AML-193 (cell line): ENCODE data around the gene LTB4R2.
"Not testable (repeated sequence)": the region's sequence is repeated elsewhere in the genome, so short reads cannot be mapped to it uniquely, and the experiment has no call there.

Source experiments
- DNase-seq, 2 experiments: peaks; one replicate each; lab custom pipeline; 2025; lab: John Stamatoyannopoulos, UW

Gene LTB4R2

DNA sequence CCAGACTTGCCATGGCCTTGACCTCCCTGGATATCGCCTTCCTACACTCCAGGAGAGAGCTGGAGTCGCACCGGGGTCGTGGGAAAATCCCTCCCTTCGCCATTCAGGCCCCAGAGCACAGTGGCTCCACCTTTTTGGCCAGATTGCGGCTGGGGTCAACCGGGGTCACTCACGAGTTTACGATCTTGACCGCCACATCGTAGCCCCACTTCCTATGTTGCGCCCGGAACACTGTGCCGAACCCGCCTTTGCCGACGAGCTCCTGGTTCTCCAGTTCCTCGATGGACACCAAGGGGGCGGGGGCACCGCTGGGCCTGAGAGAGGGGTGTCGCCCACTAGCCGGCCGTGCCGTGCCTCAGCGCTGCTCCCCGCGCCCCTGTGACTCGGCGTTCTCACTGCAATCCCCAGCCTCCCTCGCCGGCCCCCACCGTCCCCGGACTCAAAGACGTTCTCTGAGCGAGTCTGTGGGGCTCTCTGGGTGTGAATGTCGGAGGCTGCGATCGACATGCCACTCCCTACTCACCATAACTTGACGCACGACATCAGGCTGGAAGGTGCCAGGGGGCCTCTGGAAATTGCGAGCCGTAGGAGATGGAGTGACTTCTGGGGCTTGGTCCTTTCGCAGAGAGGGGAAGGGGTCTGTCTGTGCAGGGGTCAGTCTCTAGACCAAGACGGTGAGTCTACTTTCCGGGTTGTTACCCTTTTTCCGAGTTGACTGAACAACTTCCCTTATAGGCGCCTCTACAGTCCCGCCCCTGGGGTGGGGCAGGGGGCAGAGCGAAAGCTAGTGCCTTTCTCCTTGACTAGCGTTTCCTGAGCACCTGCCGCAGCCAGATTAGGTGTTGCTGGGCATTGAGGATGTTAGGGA is 29.6 kb downstream of the LTB4R2 start, which contains the start of gene RIPK3:
RIPK3 (minus strand) TSS at position 708 of the 868 bp plus-strand sequence; CDS start at position 543, 165 bp downstream.
- DNase-seq = peak; percentile 40 to 43

DNA sequence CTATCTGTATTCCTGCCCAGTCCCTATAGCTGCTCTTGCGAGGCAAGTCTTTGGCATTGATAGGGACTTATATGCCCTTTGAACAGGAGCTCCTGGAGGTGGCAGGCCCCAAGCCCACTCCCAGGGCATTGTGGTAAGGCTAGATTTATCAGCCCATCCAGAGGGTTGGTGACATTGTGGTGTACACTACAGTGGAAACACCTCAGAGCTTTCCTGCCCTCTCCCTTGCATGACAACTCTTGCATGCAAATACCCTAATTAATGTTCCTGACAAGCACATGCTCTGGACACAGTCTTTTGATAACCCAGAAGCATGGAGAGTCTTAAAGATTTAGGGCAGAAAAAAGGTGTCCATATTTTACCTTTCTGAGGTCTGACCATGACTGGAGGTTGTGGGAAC is 30.7 kb downstream of the LTB4R2 start:
- no peak for DNase-seq

DNA sequence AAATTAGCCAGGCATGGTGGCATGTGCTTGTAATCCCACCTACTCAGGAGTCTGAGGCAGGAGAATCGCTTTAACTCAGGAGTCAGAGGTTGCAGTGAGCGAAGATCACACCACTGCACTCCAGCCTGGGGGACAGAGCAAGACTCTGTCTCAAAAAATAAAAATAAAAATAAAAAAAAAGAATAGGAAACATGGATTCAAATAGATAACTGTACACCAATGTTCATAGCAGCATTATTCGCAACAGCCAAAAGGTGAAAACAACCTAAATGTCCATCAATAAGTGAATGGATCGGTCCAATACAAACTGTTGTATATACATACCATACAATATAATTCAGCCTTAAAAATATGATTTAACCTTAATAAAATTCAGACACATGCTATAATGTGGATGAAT is 32.9 kb downstream of the LTB4R2 start:
- no peak for DNase-seq

DNA sequence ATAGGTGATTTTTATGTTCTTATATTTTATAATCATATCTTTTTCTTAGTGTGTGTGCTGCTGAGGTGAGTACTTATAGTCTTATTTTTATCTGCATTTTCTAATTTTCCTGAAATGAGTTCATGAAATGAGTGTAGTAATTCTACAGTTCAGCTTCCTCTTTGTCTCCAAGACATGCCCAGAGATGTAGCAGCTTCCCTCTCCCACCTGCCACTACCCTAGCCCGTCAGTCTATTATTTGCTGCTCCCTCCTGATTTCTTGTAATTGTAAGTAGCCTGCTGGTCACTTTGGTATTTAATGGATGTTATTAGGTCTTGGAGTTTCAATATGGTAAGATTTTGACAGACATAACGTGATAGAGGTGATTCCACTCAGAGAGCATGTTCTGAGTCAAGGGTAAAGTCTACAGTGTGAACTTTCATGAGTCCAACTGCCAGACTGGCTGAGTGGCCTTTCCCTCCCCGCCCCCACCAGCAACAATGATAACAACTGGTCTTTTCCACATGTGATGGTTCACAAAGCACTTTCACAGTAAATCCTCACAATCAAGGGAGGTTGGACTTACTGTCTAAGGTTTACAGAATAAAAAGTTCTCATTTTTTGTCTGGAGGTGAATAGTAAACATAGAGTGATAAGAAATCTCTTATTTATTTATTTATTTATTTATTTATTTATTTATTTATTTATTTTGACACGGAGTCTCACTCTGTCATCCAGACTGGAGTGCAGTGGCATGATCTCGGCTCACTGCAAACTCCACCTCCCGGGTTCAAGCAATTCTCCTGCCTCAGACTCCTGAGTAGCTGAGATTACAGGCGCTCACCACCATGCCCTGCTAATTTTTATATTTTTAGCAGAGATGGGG is 34.1 kb downstream of the LTB4R2 start:
- DNase-seq = peak; percentile 18 to 26

DNA sequence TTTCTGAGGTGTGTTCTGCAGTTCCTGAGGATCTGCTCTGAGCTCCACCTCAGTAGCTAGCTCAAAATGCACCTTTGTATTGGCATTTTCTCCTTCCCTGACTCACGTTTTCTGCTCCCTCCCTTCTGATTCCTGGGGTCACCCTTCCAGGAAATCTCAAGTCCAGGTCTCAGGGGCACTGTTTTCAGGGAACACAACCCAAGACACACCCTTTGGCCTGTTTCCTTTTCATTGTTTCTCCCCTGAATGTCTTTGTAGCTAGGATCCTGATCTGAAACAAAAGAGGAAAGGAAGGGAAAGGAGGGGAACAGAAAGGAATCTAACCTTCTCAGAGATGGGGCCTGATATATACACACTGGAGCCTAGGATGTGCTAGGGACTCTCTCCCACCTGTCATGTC is 37.2 kb downstream of the LTB4R2 start:
- no peak for DNase-seq

DNA sequence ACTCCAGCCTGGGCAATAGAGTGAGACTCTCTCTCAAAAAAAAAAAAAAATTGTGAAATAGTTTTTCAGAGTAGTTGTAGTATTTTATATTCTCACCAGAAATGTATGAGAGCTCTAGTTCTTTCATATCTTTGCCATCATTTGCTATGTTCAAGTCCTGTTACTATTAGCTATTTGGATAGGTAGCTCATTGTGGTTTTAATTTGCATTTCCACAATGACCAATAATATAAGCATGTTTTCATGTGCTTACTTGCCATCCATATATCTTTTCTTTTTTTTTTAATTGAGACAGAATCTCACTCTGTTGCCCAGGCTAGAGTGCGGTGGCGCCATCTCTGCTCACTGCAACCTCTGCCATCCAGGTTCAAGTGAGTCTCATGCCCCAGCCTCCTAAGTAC is 38.2 kb downstream of the LTB4R2 start:
- DNase-seq = no peak

DNA sequence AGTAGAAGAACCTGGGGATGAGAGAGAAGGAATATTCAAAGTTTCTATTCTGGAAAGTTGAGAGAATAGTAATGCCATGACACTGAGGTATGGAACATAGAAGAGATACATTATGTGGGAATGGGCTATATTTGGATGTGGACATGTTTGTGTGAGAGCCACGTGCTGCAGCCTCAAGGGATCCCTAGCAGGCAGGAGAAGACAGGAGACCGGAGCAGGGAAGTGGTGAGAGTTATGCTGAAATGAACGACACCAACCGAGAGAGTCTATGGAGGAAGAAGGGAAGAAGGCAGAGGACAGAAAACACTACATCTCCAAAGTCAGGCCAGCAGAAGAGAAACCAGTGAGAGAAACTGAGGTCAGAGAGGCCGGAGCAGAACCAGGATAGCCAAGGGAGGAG is 39.8 kb downstream of the LTB4R2 start:
- no peak for DNase-seq

DNA sequence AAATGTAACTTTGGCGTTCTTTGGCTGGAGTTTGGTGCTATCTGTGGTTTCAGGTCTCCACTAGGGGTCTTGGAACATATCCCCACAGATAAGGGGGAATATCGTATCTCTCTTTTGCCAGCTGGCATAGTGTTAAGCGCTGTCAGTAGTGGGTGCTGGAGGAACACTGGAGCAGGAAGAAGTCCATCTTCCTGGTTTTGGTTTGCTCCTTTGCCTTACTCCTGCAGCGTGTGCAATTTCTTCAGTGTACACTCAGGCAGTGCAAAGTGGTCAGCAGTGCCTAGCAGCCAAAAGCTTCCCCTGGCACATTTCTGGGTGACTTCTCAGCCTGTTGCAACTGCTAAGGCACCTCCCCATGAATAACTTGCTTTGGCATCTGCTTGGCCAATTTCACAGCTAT is 41.6 kb downstream of the LTB4R2 start:
- no peak for DNase-seq

DNA sequence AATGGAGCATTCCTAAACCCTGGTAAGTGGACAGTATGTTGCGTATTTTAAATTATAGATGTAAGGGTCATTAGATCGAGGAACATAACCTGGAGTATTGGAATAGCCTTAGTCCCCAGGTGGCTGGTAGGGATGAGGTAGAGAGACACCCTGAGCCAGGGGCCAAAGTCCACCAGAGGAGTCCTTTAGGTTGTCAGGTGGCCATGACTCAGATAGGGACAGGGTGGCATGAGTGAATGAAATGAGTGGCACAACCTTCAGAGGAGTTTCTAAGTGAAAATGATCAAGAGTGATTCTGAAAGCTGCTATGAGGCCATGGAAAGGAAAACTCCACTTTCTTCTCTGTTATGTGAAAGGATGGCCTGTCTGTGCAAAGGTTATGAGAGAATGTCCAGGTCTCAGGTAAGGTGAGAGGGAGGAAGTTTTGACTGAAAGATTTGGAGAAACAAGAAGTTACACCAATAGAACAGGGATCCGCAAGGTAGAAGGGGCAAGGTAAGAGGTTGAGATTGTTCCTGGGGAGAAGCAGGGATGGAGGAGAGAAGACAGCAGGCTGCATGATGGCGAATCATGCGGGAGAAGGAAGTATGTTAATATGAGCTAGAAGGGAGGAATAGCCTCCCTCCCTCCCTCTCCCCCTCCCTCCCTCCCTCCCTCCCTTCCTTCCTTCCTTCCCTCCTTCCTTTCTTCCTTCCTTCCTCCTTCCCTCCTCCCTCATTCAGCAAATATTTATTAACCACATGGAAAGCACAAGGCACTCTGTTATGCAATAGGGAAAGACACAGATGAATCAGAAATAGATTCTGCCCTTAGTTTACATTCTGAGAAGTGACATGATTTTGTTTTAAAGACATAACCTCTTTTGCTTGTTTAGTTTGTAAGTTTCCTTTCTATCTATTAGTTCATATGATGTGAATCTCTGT is 43.9 kb downstream of the LTB4R2 start:
- no peak for DNase-seq

DNA sequence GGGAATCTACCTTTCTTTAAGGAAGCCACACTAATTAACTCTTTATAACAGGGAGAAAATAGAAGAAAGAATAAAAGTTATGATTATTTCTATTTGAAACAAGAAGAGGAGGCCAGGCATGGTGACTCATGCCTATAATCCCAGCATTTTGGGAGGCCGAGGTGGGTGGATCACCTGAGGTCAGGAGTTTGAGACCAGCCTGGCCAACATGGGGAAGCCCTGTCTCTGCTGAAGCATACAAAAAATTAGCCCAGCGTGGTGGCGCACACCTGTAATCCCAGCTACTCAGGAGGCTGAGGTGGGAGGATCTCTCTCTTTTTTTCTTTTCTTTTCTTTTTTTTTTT is 44.5 kb downstream of the LTB4R2 start:
- DNase-seq = not testable (repeated sequence)

DNA sequence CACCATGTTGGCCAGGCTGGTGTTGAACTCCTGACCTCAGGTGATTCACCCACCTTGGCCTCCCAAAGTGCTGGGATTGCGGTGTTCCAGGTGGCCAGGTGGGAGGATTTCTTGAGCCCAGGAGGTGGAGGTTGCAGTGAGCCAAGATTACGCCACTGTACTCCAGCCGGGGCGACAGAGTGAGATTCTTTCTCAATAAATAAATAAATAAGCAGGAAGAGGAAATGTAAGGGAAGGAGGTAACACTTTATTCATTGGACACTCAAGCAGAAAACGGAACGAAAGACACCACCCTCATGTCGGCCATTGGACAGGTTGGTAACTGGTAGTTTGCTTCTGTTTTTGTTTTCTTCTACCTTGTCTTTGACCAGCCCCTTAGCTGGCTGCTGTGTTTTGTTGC is 45.1 kb downstream of the LTB4R2 start:
- no peak for DNase-seq

DNA sequence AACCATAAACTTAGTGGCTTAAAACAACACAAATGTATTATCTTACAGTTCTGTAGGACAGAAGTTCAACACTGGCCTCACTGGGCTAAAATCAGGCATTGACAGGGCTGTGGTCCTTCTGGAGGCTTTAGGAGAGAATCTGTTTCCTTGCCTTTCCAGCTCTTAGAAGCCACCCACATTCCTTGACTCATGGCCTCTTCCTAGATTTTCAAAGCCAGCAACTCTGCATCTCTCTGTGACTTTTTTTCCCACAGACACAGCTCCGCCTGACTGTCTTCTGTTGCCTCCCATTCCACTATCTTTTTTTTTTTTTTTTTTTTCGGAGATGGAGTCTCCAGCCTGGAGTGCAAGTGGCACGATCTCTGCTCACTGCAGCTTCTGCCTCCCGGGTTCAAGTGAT is 46.3 kb downstream of the LTB4R2 start:
- DNase-seq = no peak

DNA sequence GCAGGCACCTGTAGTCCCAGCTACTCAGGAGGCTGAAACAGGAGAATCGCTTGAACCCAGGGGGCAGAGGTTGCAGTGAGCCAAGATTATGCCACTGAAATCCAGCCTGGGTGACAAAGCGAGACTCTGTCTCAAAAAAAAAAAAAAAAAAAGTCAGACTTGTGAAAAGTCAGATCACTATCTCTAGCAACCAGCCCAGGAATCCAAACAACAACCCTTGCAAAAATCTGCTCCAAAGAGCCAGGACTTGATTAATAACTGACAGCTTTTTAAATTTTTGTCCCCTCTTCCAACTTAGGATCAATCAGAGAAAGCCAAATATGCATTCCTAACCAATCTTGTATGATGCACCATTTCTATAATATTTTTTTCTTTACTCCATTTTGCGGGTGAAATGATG is 50.3 kb downstream of the LTB4R2 start:
- DNase-seq = no peak

DNA sequence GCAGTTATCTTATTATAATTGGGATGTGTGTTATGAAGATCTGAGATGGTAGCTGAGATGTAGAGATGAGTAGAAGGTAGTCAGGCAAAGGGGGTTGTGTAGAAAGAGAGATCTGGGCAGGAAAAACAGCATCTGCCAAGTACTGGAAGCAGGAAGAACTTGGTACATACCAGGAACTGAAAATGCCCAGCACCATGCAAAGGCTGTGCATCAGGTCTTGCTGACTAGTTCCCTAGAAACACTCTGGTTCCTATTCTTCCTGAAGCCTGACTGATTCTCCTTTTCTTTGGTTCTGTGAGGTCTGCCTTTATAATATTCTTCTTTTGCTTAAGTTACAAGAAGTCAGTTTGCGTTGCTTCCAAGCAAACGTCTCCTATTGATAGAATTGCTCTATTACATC is 51.4 kb downstream of the LTB4R2 start:
- DNase-seq = no peak
